Measurements from ENCODE around the gene NOS1AP.

DNA sequence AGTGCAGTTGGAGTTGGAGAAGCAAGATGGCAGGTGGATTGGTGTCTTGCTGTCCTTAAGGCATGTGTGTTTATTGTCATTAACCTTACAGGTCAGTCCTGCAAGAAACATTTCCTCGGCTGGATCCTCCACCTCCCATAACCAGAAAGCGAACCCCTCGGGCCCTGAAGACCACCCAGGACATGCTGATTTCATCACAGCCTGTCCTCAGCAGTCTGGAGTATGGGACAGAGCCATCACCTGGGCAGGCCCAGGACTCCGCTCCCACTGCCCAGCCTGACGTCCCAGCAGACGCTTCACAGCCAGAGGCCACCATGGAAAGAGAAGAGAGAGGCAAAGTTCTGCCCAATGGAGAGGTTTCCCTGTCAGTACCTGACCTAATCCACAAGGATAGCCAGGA, 313.6 kb downstream of the NOS1AP start:
- TF ChIP-seq, protein P1, sequence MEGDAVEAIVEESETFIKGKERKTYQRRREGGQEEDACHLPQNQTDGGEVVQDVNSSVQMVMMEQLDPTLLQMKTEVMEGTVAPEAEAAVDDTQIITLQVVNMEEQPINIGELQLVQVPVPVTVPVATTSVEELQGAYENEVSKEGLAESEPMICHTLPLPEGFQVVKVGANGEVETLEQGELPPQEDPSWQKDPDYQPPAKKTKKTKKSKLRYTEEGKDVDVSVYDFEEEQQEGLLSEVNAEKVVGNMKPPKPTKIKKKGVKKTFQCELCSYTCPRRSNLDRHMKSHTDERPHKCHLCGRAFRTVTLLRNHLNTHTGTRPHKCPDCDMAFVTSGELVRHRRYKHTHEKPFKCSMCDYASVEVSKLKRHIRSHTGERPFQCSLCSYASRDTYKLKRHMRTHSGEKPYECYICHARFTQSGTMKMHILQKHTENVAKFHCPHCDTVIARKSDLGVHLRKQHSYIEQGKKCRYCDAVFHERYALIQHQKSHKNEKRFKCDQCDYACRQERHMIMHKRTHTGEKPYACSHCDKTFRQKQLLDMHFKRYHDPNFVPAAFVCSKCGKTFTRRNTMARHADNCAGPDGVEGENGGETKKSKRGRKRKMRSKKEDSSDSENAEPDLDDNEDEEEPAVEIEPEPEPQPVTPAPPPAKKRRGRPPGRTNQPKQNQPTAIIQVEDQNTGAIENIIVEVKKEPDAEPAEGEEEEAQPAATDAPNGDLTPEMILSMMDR (conservative IDR thresholded peaks at IDR 0.05 in 1 of 2, IDR thresholded peaks at IDR 0.05 in 1 of 2; ENCODE audit: extremely low read depth in 1 of 2, insufficient read depth in 1 of 2, low read depth in 1 of 2, low read length in 2 of 2): no peak
- TF ChIP-seq EZH2 (IDR thresholded peaks at IDR 0.05; ENCODE audit: borderline replicate concordance, low read length): no peak
